Liver (tissue), 9 donors: ENCODE measurements around the gene VSNL1. TPM values are rescaled to one million over a fixed set of nuclear protein-coding genes. Genes with fewer than 3 reads are reported as not detected.

ENCODE experiments used
- DNase-seq: peaks from one replicate; pipeline ENCODE4 v3.0.0-alpha.2; 2017; ENCODE audit warnings: low spot score
- H3K27ac ChIP-seq, 2 donors: one replicate each; pipeline ENCODE4 v1.7.0; 2013; ENCODE audit warnings: inconsistent platforms in 2 of 2, low read length in 2 of 2, control low read depth in 1 of 2, low read depth in 1 of 2, mild to moderate bottlenecking in 1 of 2
- H3K27me3 ChIP-seq, 4 donors: one replicate each; pipeline versions ENCODE4 v1.6.1 to v1.7.0; 2013; ENCODE audit warnings: low read length in 3 of 4, inconsistent platforms in 1 of 4, mild to moderate bottlenecking in 1 of 4, moderate library complexity in 1 of 4; ENCODE audit not compliant: control insufficient read depth in 4 of 4, insufficient read depth in 4 of 4
- H3K36me3 ChIP-seq, 4 donors: one replicate each; pipeline versions ENCODE4 v1.6.1 to v1.7.0; 2013; ENCODE audit warnings: low read length in 3 of 4, mild to moderate bottlenecking in 3 of 4, low read depth in 1 of 4, moderate library complexity in 1 of 4; ENCODE audit not compliant: control insufficient read depth in 4 of 4, insufficient read depth in 3 of 4
- H3K4me1 ChIP-seq, 4 donors: one replicate each; pipeline versions ENCODE4 v1.6.1 to v1.7.0; 2013; ENCODE audit warnings: low read length in 3 of 4, mild to moderate bottlenecking in 3 of 4, moderate library complexity in 1 of 4; ENCODE audit not compliant: control insufficient read depth in 4 of 4, insufficient read depth in 4 of 4
- H3K4me3 ChIP-seq, 3 donors: one replicate each; pipeline versions ENCODE4 v1.6.1 to v1.7.0; 2013; ENCODE audit warnings: low read length in 3 of 3, control low read depth in 1 of 3, low read depth in 1 of 3, mild to moderate bottlenecking in 1 of 3
- H3K9ac ChIP-seq, 2 donors: one replicate each; pipeline ENCODE4 v1.7.0; 2013; ENCODE audit warnings: low read length in 2 of 2, mild to moderate bottlenecking in 2 of 2, moderate library complexity in 2 of 2, control low read depth in 1 of 2, low read depth in 1 of 2
- H3K9me3 ChIP-seq, 4 donors: one replicate each; pipeline versions ENCODE4 v1.6.1 to v1.7.0; 2013; ENCODE audit warnings: low read length in 3 of 4; ENCODE audit not compliant: control insufficient read depth in 4 of 4
- ATF3 ChIP-seq: IDR thresholded peaks from 2 replicates; pipeline ENCODE4 v1.6.1; 2016; ENCODE audit warnings: antibody characterized with exemption
- CTCF ChIP-seq: fragments of 150-350 bp; IDR thresholded peaks from 2 replicates; pipeline ENCODE4 v1.5.1; 2017; ENCODE audit warnings: improper control_type of control experiment, low read depth, low read length; ENCODE audit not compliant: missing input control
- EGR1 ChIP-seq, 2 donors: IDR thresholded peaks; 2 replicates each; pipeline ENCODE4 v1.6.1; 2016 to 2018; ENCODE audit warnings: antibody characterized with exemption in 2 of 2, low read depth in 2 of 2
- FOXA1 ChIP-seq: IDR thresholded peaks from 2 replicates; pipeline ENCODE4 v1.6.1; 2016; ENCODE audit warnings: antibody characterized with exemption
- FOXA2 ChIP-seq: IDR thresholded peaks from 2 replicates; pipeline ENCODE4 v1.6.1; 2016; ENCODE audit warnings: antibody characterized with exemption
- GABPA ChIP-seq, 2 donors: IDR thresholded peaks in 1 of 2; conservative IDR thresholded peaks in 1 of 2; 2 replicates each; pipeline ENCODE4 v1.6.1; 2016; ENCODE audit warnings: antibody characterized with exemption in 2 of 2, mild to moderate bottlenecking in 1 of 2, moderate library complexity in 1 of 2
- HNF4A ChIP-seq, 2 donors: conservative IDR thresholded peaks; 2 replicates each; pipeline ENCODE4 v1.6.1; 2016; ENCODE audit warnings: antibody characterized with exemption in 2 of 2, mild to moderate bottlenecking in 2 of 2
- HNF4G ChIP-seq: IDR thresholded peaks from 2 replicates; pipeline ENCODE4 v1.6.1; 2016; ENCODE audit warnings: antibody characterized with exemption
- JUND ChIP-seq, 2 donors: IDR thresholded peaks; 2 replicates each; pipeline ENCODE4 v1.6.1; 2016; ENCODE audit warnings: antibody characterized with exemption in 2 of 2
- MAX ChIP-seq: IDR thresholded peaks from 2 replicates; pipeline ENCODE4 v1.6.1; 2016; ENCODE audit warnings: antibody characterized with exemption
- NR2F2 ChIP-seq: IDR thresholded peaks from 2 replicates; pipeline ENCODE4 v1.6.1; 2016; ENCODE audit warnings: antibody characterized with exemption
- RAD21 ChIP-seq, 2 donors: IDR thresholded peaks; 2 replicates each; pipeline ENCODE4 v1.6.1; 2016; ENCODE audit warnings: antibody characterized with exemption in 2 of 2, mild to moderate bottlenecking in 2 of 2
- REST ChIP-seq: IDR thresholded peaks from 2 replicates; pipeline ENCODE4 v1.6.1; 2016; ENCODE audit warnings: antibody characterized with exemption, mild to moderate bottlenecking
- RXRA ChIP-seq, 2 donors: IDR thresholded peaks; 2 replicates each; pipeline ENCODE4 v1.6.1; 2017 to 2018; ENCODE audit warnings: antibody characterized with exemption in 2 of 2, mild to moderate bottlenecking in 1 of 2
- SP1 ChIP-seq: IDR thresholded peaks from 2 replicates; pipeline ENCODE4 v1.6.1; 2018; ENCODE audit warnings: antibody characterized with exemption, mild to moderate bottlenecking
- TAF1 ChIP-seq: conservative IDR thresholded peaks from 2 replicates; pipeline ENCODE4 v1.6.1; 2016; ENCODE audit warnings: antibody characterized with exemption, mild to moderate bottlenecking
- YY1 ChIP-seq: IDR thresholded peaks from 2 replicates; pipeline ENCODE4 v1.6.1; 2016; ENCODE audit warnings: antibody characterized with exemption, mild to moderate bottlenecking
- ZBTB33 ChIP-seq: IDR thresholded peaks from 2 replicates; pipeline ENCODE4 v1.6.1; 2016; ENCODE audit warnings: antibody characterized with exemption
- WGBS: extraction: QIAGEN DNeasy Blood & Tissue Kit; methylation state at CpG from one replicate; pipeline ENCODE4 v1.1.7; 2013; 5-methylcytosine and 5-hydroxymethylcytosine counted together
- polyA plus RNA-seq, 2 donors: library from polyadenylated mRNA; stranded (reverse) in 1 of 2; unstranded in 1 of 2; fragments of 200-250 nt in 1 of 2; fragments of >200 nt in 1 of 2; fragmentation: Nextera tagmentation in 1 of 2; extraction: Ambion mirVana in 1 of 2; gene quantifications; one replicate each; pipeline versions ENCODE4 v1.2.1 to v1.2.3, GENCODE V29; 2013 to 2015
- total RNA-seq, 2 donors: library from RNA; depleted of rRNA; stranded (reverse); fragments of >200 nt; gene quantifications; one replicate each; pipeline ENCODE4 v1.2.3, GENCODE V29; 2014
- donor health status: healthy.
- donor health status: healthy.
- donor health status: healthy.
- donor health status: healthy.
- donor health status: healthy.

Gene VSNL1
- total and polyA plus RNA-seq, 4 donors = 2.2 to 32.9 (median 6.3) TPM

GRCh38 chr2:17617955-17618354, 77.5 kb downstream of the VSNL1 start:
- H3K27ac ChIP-seq = no peak overlapping the region
- no peak for TF ChIP-seq GABPA (IDR thresholded peaks at IDR 0.05 in 1 of 2, conservative IDR thresholded peaks at IDR 0.05 in 1 of 2)
- no peak for TF ChIP-seq YY1
- no peak for TF ChIP-seq RAD21 (IDR thresholded peaks at IDR 0.05)
- TF ChIP-seq CTCF = no peak
- no peak for TF ChIP-seq RXRA (IDR thresholded peaks at IDR 0.05)
- no peak for TF ChIP-seq ATF3
- TF ChIP-seq HNF4G = no peak
- TF ChIP-seq NR2F2 = no peak
- no peak for TF ChIP-seq SP1
- no peak for TF ChIP-seq JUND (IDR thresholded peaks at IDR 0.05)
- TF ChIP-seq HNF4A (conservative IDR thresholded peaks at IDR 0.05) = no peak
- no peak for TF ChIP-seq ZBTB33
- no peak for TF ChIP-seq TAF1
- TF ChIP-seq EGR1 (IDR thresholded peaks at IDR 0.05; ENCODE audit: low read depth in 2 of 2) = no peak

GRCh38 chr2:17620280-17620679, 79.8 kb downstream of the VSNL1 start:
- Histone ChIP-seq H3K27me3 (no peaks in the 10 kb centered on the region), H3K27ac (no peak overlapping the region), H3K9ac (no peak overlapping the region), H3K36me3 (no peaks in the 10 kb centered on the region), H3K9me3 (no peaks in the 10 kb centered on the region), H3K4me1 (no peaks in the 10 kb centered on the region), H3K4me3 (no peak overlapping the region)
- WGBS = 78% methylated on average over 6 of the region's 6 CpGs
- TF ChIP-seq YY1 (no peak), FOXA1 (no peak), FOXA2 (no peak), CTCF (no peak), GABPA (IDR thresholded peaks at IDR 0.05 in 1 of 2, conservative IDR thresholded peaks at IDR 0.05 in 1 of 2) (no peak), RAD21 (IDR thresholded peaks at IDR 0.05) (no peak), HNF4A (conservative IDR thresholded peaks at IDR 0.05) (no peak), TAF1 (no peak), NR2F2 (no peak), MAX (no peak), REST (no peak), SP1 (no peak), RXRA (IDR thresholded peaks at IDR 0.05) (no peak), EGR1 (IDR thresholded peaks at IDR 0.05; ENCODE audit: low read depth in 2 of 2) (no peak)
- DNase-seq = no peak

More at GRCh38 chr2:17617955-17618354, 77.5 kb downstream of the VSNL1 start:
- H3K36me3 ChIP-seq = no peaks in the 10 kb centered on the region
- no peaks in the 10 kb centered on the region for H3K4me1 ChIP-seq
- H3K9me3 ChIP-seq = no peaks in the 10 kb centered on the region
- H3K9ac ChIP-seq = no peak overlapping the region
- H3K27me3 ChIP-seq = no peaks in the 10 kb centered on the region
- DNase-seq = no peak
- H3K4me3 ChIP-seq = no peak overlapping the region
- WGBS = 44% methylated on average over 1 of the region's 1 CpG
